H1 (cell line): ENCODE measurements around the gene DAZL. TPM values are rescaled to one million over a fixed set of nuclear protein-coding genes. Genes with fewer than 3 reads are reported as not detected.

Experiments used
- CTCF ChIA-PET: fragments of 300-600 bp; sonication (Branson Sonifier 250); formaldehyde crosslinking; loops from one replicate; lab custom pipeline; 2021; ENCODE audit not compliant: partially characterized antibody; lab: Charles Lee
- POLR2A ChIA-PET: fragments of 300-600 bp; sonication (Branson Sonifier 250); formaldehyde crosslinking; loops from one replicate; lab custom pipeline; 2021; ENCODE audit warnings: inconsistent platforms; ENCODE audit not compliant: partially characterized antibody; lab: Charles Lee
- DNase-seq, 2 experiments: peaks; one replicate each; pipeline versions ENCODE4 v3.0.0 to v3.0.0-alpha.2; 2010 to 2022; ENCODE audit warnings: low spot score in 2 of 2, low read depth in 1 of 2, mixed read lengths in 1 of 2
- FAIRE-seq: peaks from 2 replicates; lab custom pipeline; 2011; peaks lifted over from hg19 to GRCh38; lab: Jason Lieb, UNC
- H2AFZ ChIP-seq: 2 replicates; pipeline ENCODE4 v1.8.1; 2012; ENCODE audit warnings: low read length, inconsistent platforms
- H2AK5ac ChIP-seq: 2 replicates; pipeline ENCODE4 v1.6.1; 2013; ENCODE audit warnings: low read depth, low read length
- H2BK120ac ChIP-seq: replicated peaks from 2 replicates; pipeline ENCODE3; 2013; ENCODE audit warnings: low read depth, low read length, inconsistent platforms
- H2BK12ac ChIP-seq: 2 replicates; pipeline ENCODE4 v1.6.1; 2013; ENCODE audit warnings: low read depth, low read length
- H2BK15ac ChIP-seq: 2 replicates; pipeline ENCODE4 v1.6.1; 2013; ENCODE audit warnings: low read length
- H2BK20ac ChIP-seq: 2 replicates; pipeline ENCODE4 v1.6.1; 2013; ENCODE audit warnings: low read length
- H2BK5ac ChIP-seq: 2 replicates; pipeline ENCODE4 v1.6.1; 2013; ENCODE audit warnings: low read depth, low read length
- H3K14ac ChIP-seq: 2 replicates; pipeline ENCODE4 v1.6.1; 2013; ENCODE audit warnings: inconsistent platforms; ENCODE audit not compliant: insufficient read length
- H3K18ac ChIP-seq: 2 replicates; pipeline ENCODE4 v1.6.1; 2013; ENCODE audit warnings: low read length; ENCODE audit errors: extremely low read depth
- H3K23ac ChIP-seq: 2 replicates; pipeline ENCODE4 v1.6.1; 2013; ENCODE audit warnings: inconsistent platforms; ENCODE audit not compliant: insufficient read length
- H3K23me2 ChIP-seq: 2 replicates; pipeline ENCODE4 v1.6.1; 2013; ENCODE audit warnings: low read depth, low read length
- H3K27ac ChIP-seq: 2 replicates; pipeline ENCODE4 v1.6.1; 2011; ENCODE audit warnings: low read depth, low read length, inconsistent platforms
- H3K27me3 ChIP-seq, 4 experiments: replicated peaks in 1 of 4; 1 replicate in 1 of 4; 2 replicates in 3 of 4; pipeline versions ENCODE4 v1.6.1 to v1.8.1; 2011 to 2013; ENCODE audit warnings: low read length in 3 of 4, mild to moderate bottlenecking in 3 of 4, inconsistent platforms in 2 of 4, mixed read lengths in 2 of 4, moderate library complexity in 1 of 4; ENCODE audit not compliant: control insufficient read depth in 3 of 4, insufficient read depth in 3 of 4; ENCODE audit errors: extremely low read depth in 1 of 4
- H3K36me3 ChIP-seq, 4 experiments: 2 replicates each; pipeline versions ENCODE4 v1.6.1 to v1.8.1; 2011 to 2013; ENCODE audit warnings: mild to moderate bottlenecking in 4 of 4, low read length in 3 of 4, moderate library complexity in 2 of 4, control low read depth in 1 of 4, inconsistent platforms in 1 of 4; ENCODE audit not compliant: insufficient read depth in 4 of 4, control insufficient read depth in 2 of 4
- H3K4ac ChIP-seq: replicated peaks from 2 replicates; pipeline ENCODE3; 2013; ENCODE audit warnings: low read length, low read depth, mixed read lengths, inconsistent platforms; ENCODE audit not compliant: insufficient read length
- H3K4me1 ChIP-seq, 4 experiments: replicated peaks in 1 of 4; 1 replicate in 1 of 4; 2 replicates in 3 of 4; pipeline versions ENCODE4 v1.6.1 to v1.8.1; 2011 to 2013; ENCODE audit warnings: low read length in 3 of 4, inconsistent platforms in 2 of 4, mixed read lengths in 1 of 4; ENCODE audit not compliant: insufficient read depth in 4 of 4, control insufficient read depth in 3 of 4
- H3K4me2 ChIP-seq, 2 experiments: 2 replicates each; pipeline versions ENCODE4 v1.6.1 to v1.8.1; 2011 to 2013; ENCODE audit warnings: low read depth in 2 of 2, low read length in 2 of 2, control low read depth in 1 of 2, inconsistent platforms in 1 of 2, mild to moderate bottlenecking in 1 of 2; ENCODE audit not compliant: insufficient read depth in 1 of 2
- H3K4me3 ChIP-seq, 4 experiments: fragments of 200-600, 300-600 bp in 1 of 4; sonication (generic), shearing (Covaris generic), sonication (Bioruptor Twin) in 1 of 4; 2 replicates each; pipeline versions ENCODE4 v1.5.1 to v1.8.1; 2011 to 2016; ENCODE audit warnings: low read length in 4 of 4, low read depth in 3 of 4, control low read depth in 2 of 4, inconsistent platforms in 2 of 4, mild to moderate bottlenecking in 2 of 4, mixed read lengths in 1 of 4, moderate library complexity in 1 of 4; ENCODE audit not compliant: insufficient read depth in 2 of 4; ENCODE audit errors: extremely low read depth in 1 of 4
- H3K56ac ChIP-seq: replicated peaks from 2 replicates; pipeline ENCODE3; 2013; ENCODE audit warnings: low read depth, mild to moderate bottlenecking, mixed read lengths, low read length, inconsistent platforms; ENCODE audit not compliant: insufficient read length
- H3K79me1 ChIP-seq: 2 replicates; pipeline ENCODE4 v1.6.1; 2013; ENCODE audit warnings: low read depth, low read length, control low read depth
- H3K79me2 ChIP-seq, 2 experiments: 2 replicates each; pipeline versions ENCODE4 v1.6.1 to v1.8.1; 2012 to 2013; ENCODE audit warnings: low read length in 2 of 2, mild to moderate bottlenecking in 2 of 2, inconsistent platforms in 1 of 2; ENCODE audit not compliant: insufficient read depth in 2 of 2, control insufficient read depth in 1 of 2
- H3K9ac ChIP-seq, 4 experiments: replicated peaks in 1 of 4; 1 replicate in 1 of 4; 2 replicates in 3 of 4; pipeline versions ENCODE4 v1.6.1 to v1.8.1; 2011 to 2013; ENCODE audit warnings: low read depth in 3 of 4, low read length in 3 of 4, control low read depth in 2 of 4, mild to moderate bottlenecking in 2 of 4, moderate library complexity in 2 of 4, inconsistent platforms in 1 of 4; ENCODE audit errors: extremely low read depth in 1 of 4
- H3K9me3 ChIP-seq, 2 experiments: 2 replicates each; pipeline versions ENCODE4 v1.6.1 to v1.8.1; 2012 to 2013; ENCODE audit warnings: mild to moderate bottlenecking in 2 of 2, moderate library complexity in 2 of 2, control low read depth in 1 of 2, inconsistent platforms in 1 of 2, low read depth in 1 of 2, low read length in 1 of 2, mixed read lengths in 1 of 2; ENCODE audit not compliant: insufficient read depth in 2 of 2
- H4K20me1 ChIP-seq, 2 experiments: replicated peaks in 1 of 2; 2 replicates each; pipeline versions ENCODE3 to v1.8.1; 2011 to 2013; ENCODE audit warnings: inconsistent platforms in 2 of 2, low read length in 2 of 2, mild to moderate bottlenecking in 1 of 2; ENCODE audit not compliant: insufficient read depth in 2 of 2, control insufficient read depth in 1 of 2
- H4K5ac ChIP-seq: 2 replicates; pipeline ENCODE4 v1.6.1; 2013; ENCODE audit warnings: low read length, low read depth, mixed read lengths, inconsistent platforms; ENCODE audit not compliant: insufficient read length
- H4K8ac ChIP-seq: 2 replicates; pipeline ENCODE4 v1.8.0; 2013; ENCODE audit warnings: mild to moderate bottlenecking, moderate library complexity, low read length, inconsistent platforms; ENCODE audit not compliant: insufficient read depth; ENCODE audit errors: extremely low read depth
- H4K91ac ChIP-seq: replicated peaks from 2 replicates; pipeline ENCODE3; 2013; ENCODE audit warnings: low read length, mixed read lengths, inconsistent platforms; ENCODE audit not compliant: insufficient read length
- ATF3 ChIP-seq: IDR thresholded peaks from 2 replicates; pipeline ENCODE4 v1.6.1; 2011; ENCODE audit warnings: low read depth, mild to moderate bottlenecking, low read length; ENCODE audit not compliant: insufficient read depth
- GTF2F1 ChIP-seq: IDR thresholded peaks from 2 replicates; pipeline ENCODE4 v1.6.1; 2012; ENCODE audit warnings: low read depth, low read length, improper control_type of control experiment, borderline replicate concordance
- NRF1 ChIP-seq: IDR thresholded peaks from 2 replicates; pipeline ENCODE4 v1.6.1; 2011; ENCODE audit warnings: mild to moderate bottlenecking, low read depth, low read length, improper control_type of control experiment
- polyA plus RNA-seq, 7 experiments: library from polyadenylated mRNA; depleted of rRNA in 3 of 7; stranded (reverse) in 5 of 7; unstranded in 2 of 7; fragments of >200 nt in 5 of 7; fragments of 200-250 nt in 2 of 7; gene quantifications; 1 replicate in 5 of 7; 2 replicates in 1 of 7; 4 replicates in 1 of 7; pipeline versions ENCODE4 v1.2.1 to v1.2.3, GENCODE V29; 2011 to 2013; ENCODE audit warnings: missing spikeins in 2 of 7, mixed read lengths in 2 of 7
- total RNA-seq: library from RNA; stranded (reverse); fragmentation: NEBNext Ultra II Directional; extraction: Animal tissue kit (Norgen Biotek cat#: 25700); gene quantifications from 2 replicates; pipeline ENCODE4 v1.2.1, GENCODE V29; 2021

DAZL gene
- total and polyA plus RNA-seq, 2 of the 8 experiments (the other 6 are each of a cell fraction or from before 2014, with no cell fraction given): 3.4 to 5.9 TPM

DNA sequence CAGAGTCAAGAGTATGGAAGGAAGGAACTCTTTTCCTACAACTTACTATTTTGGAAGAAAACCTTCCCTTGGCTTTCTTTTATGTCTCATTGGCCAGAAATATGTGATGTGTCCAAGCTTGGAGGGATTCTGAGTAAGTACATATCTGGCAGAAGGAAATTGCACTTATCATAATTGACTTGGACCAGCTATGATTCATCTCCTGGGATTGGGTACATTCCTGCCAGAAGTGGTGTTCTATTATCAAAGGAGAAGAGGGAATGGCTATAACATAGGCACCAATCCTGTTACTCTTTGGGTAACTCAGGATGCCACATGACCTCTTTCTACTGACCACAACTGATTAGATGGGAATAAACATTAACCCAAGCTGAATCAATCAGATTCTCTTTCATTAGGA, 13.5 kb upstream of the DAZL start:
- no peak overlapping the region for H2BK5ac ChIP-seq
- H3K36me3 ChIP-seq: peaks cover 0 to 12% (median 2%) of the 10 kb centered on the region in 4 experiments; a peak in 2 of 8 replicates
- H3K18ac ChIP-seq: no peak overlapping the region
- ChIA-PET CTCF (interaction anchor here (1.1 to 1.5 kb wide), 3 partner anchors 9 to 210 kb away, joined by 3 to 4 read pairs (median 3); no protein-coding TSS in a partner anchor), POLR2A (no interaction called here)
- no peak overlapping the region for H3K4me3 ChIP-seq
- DNase-seq: no peak
- H3K79me1 ChIP-seq: no peaks in the 10 kb centered on the region
- no peaks in the 10 kb centered on the region for H3K79me2 ChIP-seq
- no peaks in the 10 kb centered on the region; a peak in 1 of 7 replicates for H3K4me1 ChIP-seq
- H2BK20ac ChIP-seq: no peak overlapping the region
- H3K9me3 ChIP-seq: peaks cover 12 to 13% of the 10 kb centered on the region in 2 experiments; a peak in 3 of 4 replicates
- H2BK15ac ChIP-seq: no peak overlapping the region
- no peak overlapping the region for H3K23ac ChIP-seq
- H3K23me2 ChIP-seq: no peaks in the 10 kb centered on the region; the same call in 1 of the 2 replicates
- H3K9ac ChIP-seq: no peak overlapping the region
- no peak overlapping the region for H3K4ac ChIP-seq
- no peak for FAIRE-seq
- no peak overlapping the region for H2BK12ac ChIP-seq
- no peak overlapping the region for H2AFZ ChIP-seq
- no peak overlapping the region for H4K8ac ChIP-seq
- no peak for TF ChIP-seq ATF3
- no peak for TF ChIP-seq NRF1
- TF ChIP-seq GTF2F1: no peak
- TF ChIP-seq, all 59 proteins: peak for 0
- Histone ChIP-seq H3K4me2 (no peak overlapping the region), H3K14ac (no peak overlapping the region), H4K5ac (no peak overlapping the region), H2BK120ac (no peak overlapping the region), H3K56ac (no peak overlapping the region), H2AK5ac (no peak overlapping the region), H4K20me1 (no peaks in the 10 kb centered on the region), H3K27ac (no peak overlapping the region), H4K91ac (no peak overlapping the region), H3K27me3 (no peaks in the 10 kb centered on the region)
